Stimulated activated naive CD4-positive, alpha-beta T cell (primary cell): ENCODE measurements around the gene MYO9A.
"Not testable (repeated sequence)": the region's sequence is repeated elsewhere in the genome, so short reads cannot be mapped to it uniquely, and the experiment has no call there.

Experiments used
- DNase-seq, 6 experiments: peaks; one replicate each; lab custom pipeline; 2025; lab: John Stamatoyannopoulos, UW

The MYO9A gene

GRCh38 chr15:72092691-72093090 is 25.3 kb downstream of the MYO9A start:
- no peak for DNase-seq

DNA sequence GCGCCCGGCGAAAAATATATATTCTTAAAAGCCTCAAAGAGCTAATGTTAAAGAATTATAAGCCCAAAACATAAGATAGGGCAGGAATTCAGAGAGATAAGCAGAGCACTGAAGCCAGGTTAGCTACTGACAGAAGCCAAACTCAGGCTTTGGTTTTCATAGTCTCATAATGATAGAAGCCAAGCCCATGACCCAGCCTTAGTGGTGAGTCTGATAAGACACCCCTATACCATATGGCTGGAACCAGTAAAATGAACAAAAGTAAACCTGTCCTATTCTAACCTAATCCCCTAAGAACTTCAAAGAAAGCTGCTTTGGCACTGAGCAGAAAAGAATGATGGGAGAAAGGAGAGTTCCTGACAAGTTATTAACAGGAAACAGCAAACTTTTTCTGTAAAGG is 25.9 kb downstream of the MYO9A start:
- DNase-seq, result no peak

DNA sequence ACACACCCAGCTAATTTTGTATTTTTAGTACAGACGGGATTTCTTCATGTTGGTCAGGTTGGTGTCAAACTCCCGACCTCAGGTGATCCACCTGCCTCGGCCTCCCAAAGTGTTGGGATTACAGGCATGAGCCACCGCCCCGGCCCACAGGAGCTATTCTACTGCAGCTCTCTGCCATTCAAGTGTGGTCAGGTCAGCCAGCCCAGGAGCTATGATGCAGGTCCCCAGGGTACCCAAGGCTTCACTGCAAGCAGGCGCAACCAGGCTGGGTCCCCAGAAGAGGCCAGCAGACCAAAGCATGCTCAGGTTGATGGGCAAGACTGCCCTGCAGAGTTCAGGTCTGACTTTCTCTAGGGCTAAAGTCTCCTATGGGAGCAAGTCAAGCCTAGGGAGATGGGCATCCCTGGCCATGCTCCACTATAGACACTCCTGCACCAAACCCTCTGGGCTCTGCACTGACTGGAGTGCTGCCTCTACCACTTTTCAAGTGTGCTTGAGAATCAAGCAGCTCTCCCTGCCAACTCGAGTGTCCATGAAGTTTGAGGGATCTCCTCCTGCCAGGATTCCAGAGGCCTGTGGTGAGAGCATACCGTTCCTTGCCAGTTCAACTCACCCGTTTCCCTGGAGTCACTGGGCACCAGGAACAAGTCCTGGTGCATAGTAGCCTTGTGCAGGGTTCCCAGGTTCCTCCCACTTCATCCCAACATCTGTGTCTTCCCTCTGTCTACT is 30.9 kb downstream of the MYO9A start:
- no peak for DNase-seq

DNA sequence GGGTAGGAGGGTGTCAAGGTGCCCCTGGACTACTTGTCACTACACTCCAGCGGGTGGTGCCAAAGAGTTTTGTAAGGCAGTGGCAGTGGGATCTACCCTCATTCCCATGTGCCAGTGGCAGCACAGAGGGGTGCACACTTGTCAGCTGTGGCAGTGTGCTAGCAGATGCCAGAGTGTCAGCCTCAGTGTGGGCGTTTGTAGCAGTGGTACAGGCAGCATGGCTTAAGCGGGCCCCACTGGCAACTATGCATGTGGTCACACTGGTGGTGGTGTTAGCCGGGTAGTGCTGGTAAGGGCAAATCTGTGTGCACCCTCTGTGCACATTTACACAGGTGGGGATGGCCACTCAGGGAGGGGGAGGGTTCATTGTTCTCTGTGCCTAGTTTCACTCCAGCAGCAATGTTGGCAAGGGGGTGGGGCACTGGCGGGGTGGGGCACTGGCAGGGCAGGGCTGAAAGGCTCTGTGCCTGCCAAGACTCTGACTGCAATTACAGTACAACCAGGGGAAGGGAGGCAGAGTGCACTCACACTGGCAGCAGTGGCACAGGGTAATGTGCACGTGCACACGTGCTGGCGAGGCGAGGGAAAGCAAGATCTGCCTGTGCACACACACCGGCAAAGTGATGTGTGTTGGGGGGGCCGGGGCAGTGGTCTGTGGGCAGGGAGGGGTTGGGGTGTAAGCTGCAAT is 31.8 kb downstream of the MYO9A start:
- no peak for DNase-seq

DNA sequence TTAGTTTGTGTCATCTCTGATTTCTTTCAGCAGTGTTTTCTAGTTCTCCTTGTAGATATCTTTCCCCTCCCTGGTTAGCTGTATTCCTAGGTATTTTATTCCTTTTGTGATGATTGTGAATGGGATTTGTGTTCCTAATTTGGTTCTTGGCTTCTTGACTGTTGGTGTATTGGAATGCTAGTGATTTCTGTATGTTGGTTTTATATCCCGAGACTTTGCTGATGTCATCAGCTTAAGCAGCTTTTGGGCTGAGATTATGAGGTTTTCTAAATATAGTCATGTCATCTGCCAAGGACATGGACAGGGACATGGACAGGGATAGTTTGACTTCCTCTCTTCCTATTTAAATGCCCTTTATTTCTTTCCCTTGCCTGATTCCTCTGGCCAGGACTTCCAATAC is 35.8 kb downstream of the MYO9A start:
- no peak for DNase-seq

- DNase-seq, result no peak
Observed at GRCh38 chr15:72078887-72079286, 39.1 kb downstream of the MYO9A start.

GRCh38 chr15:72077950-72078349 is 40.0 kb downstream of the MYO9A start:
- DNase-seq, result no peak

DNA sequence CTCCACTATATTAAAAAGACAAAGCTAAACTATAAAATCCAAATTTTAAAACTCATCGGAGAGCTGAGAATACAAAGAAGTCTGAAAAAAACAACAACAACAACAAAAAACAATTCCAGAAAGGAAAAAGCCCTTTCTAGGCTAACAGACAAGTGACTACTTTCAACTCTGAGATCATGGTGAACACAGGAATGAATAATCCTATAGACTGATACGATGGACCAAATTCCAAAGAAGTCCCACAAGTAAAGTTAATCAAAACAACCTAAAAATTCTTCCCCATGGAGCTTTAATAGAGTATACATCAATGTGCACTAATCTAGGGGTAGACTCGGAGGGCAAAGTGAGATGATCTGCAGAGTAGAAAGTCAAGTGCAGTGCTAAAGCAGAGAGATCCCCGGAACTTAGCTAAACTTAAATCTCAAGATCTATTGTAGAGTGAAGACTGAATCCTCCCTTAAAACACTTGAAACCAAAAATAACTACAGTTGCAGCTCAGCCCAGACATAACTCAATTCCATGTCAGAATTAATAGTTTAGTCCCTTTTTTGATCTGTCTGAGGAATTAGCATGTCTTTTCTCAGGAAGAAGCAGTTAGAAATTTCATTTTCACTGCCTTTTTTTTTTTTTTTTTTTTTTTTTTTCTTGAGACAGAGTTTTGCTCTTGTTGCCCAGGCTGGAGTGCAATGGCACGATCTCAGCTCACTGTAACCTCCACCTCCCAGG is 43.5 kb downstream of the MYO9A start:
- no peak for DNase-seq

DNA sequence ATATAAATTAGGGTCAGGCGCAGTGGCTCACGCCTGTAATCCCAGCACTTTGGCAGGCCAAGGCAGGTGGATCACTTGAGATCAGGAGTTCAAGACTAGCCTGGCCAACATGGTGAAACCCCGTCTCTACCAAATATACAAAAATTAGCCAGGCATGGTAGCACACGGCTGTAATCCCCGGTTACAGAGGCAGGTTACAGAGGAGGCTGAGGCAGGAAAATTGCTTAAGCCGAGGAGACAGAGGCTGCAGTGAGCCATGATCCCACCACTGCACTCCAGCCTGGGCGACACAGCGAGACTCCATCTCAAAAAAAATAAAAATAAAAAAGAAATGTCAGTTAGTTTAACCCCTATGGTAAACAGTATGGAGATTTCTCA is 46.5 kb downstream of the MYO9A start:
- DNase-seq, result not testable (repeated sequence)

- no peak for DNase-seq
Observed at GRCh38 chr15:72070817-72071447, 47.0 kb downstream of the MYO9A start.

DNA sequence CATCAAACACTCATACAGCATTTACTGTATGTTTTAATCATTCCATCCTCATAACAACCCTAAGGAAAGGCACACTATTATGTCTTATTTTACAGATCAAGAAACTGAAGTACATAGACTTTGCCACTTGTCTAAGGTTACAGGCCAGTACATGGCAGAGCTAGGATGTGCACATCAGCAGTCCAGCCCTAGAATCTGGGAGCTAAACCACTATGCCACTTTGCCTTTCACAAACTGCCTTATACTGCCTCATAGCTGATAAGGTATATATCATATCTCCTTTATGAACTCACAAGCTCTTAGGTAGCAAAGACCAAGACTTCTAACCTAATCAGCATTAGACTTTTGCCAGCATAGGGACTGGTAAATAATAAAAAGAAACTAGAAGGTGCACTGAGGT is 49.1 kb downstream of the MYO9A start:
- DNase-seq, result no peak

- no peak for DNase-seq
Observed at GRCh38 chr15:72065801-72066200, 52.1 kb downstream of the MYO9A start.

DNA sequence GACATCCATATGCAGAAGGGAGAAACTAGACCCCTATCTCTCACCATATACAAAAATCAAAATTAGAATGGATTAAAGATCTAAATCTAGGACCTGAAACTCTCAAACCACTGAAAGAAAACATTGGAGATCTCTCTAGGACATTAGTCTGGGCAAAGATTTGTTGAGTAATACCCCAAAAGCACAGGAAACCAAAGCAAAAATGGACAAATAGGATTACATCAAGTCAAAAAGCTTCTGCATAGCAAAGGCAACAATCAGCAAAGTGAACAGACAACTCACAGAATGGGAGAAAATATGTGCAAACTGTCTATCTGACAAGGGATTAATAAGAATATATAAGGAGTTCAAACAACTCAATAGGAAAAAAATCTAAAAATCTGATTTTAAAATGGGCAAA is 54.8 kb downstream of the MYO9A start:
- DNase-seq, result no peak

- no peak for DNase-seq
Observed at GRCh38 chr15:72062319-72062718, 55.6 kb downstream of the MYO9A start.

GRCh38 chr15:72060687-72061250 is 57.2 kb downstream of the MYO9A start:
- no peak for DNase-seq

DNA sequence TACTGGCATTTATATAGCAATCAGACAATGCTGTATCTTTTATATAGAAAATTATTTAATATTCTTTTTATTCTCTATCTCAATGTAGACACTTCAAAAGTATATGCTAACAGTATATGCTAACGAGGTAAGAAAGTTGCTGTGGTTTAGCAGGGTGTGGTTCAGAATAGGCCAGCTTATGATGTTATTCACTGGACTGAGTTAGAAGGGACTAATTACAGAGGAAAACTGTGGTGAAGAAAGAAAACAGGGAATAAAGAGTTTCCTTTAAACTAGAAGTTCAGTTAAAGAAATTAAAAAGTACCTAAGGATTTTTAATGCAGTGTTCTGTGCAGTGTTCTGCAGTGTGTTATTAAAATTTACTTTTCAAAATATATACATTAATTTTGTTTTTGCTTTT is 59.4 kb downstream of the MYO9A start:
- DNase-seq, result no peak

DNA sequence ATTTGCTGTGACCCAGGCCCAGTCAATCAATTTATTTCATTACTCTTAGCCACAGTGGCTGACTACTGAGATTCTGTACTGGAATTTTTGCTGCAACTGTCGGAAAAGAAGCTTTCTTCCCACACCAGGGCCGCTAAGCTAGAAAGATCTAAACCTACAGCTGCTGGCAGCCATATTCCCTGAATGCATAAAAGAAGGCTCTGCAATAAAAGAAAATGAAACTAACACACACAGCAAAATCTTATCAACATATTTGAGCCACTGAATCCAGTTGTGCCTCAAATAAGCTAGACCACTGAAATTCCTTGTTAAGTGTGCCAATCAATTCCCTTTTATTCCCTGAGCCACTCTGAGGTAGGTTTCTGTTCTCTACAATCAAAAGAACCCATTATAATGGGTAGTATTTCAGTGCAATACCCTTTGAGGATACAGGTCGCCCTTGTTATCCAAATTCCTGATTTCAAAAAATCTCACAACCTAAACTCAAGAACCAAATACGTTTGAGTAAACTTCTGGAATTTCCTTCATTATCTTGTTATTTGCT is 60.3 kb downstream of the MYO9A start:
- no peak for DNase-seq

DNA sequence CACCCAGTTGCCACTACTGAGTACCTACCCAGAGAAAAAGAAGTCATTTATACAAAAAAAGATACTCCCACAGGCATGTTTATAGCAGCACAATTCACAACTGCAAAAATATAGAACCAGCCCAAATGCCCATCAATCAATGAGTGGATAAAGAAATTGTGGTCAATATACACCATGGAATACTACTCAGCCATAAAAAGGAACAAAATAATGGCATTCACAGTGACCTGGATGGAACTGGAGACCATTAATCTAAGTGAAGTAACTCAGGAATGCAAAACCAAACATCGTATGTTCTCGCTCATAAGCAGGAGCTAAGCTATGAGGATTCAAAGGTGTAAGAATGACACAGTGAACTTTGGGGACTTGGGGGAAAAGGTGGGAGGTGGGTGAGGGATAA is 61.7 kb downstream of the MYO9A start:
- not testable (repeated sequence) for DNase-seq

GRCh38 chr15:72053297-72053696 is 64.7 kb downstream of the MYO9A start:
- not testable (repeated sequence) for DNase-seq

- DNase-seq, result no peak
Observed at GRCh38 chr15:72050700-72051099, 67.2 kb downstream of the MYO9A start.

- DNase-seq, result no peak
Observed at GRCh38 chr15:72047020-72047419, 70.9 kb downstream of the MYO9A start.

GRCh38 chr15:72044956-72045355 is 73.0 kb downstream of the MYO9A start:
- no peak for DNase-seq
